Aorta (tissue), 5 donors: ENCODE results near the gene C15orf61. TPM values are rescaled to one million over a fixed set of nuclear protein-coding genes. Genes with fewer than 3 reads are reported as not detected.
A peak's percentile ranks its signal among the peaks of the same experiment; 100 is the strongest.

ENCODE experiments used
- ATAC-seq: fragments of 200-7000 bp; cut with Tn5 transposase; one replicate; pipeline ENCODE4 v1.9.1; 2022; ENCODE audit warnings: moderate library complexity; ENCODE audit not compliant: low FRiP score
- DNase-seq, 2 donors: peaks; one replicate each; pipeline ENCODE4 v3.0.0-alpha.2; 2020
- H3K27ac ChIP-seq, 2 donors: one replicate each; pipeline ENCODE4 v1.5.1; 2013; ENCODE audit warnings: low read length in 2 of 2, mild to moderate bottlenecking in 2 of 2, moderate library complexity in 2 of 2, control low read depth in 1 of 2, inconsistent platforms in 1 of 2, low read depth in 1 of 2
- H3K27me3 ChIP-seq, 2 donors: one replicate each; pipeline ENCODE4 v1.6.1; 2013; ENCODE audit warnings: control low read depth in 1 of 2, low read length in 1 of 2, mild to moderate bottlenecking in 1 of 2, moderate library complexity in 1 of 2; ENCODE audit not compliant: insufficient read depth in 2 of 2, control insufficient read depth in 1 of 2
- H3K36me3 ChIP-seq, 2 donors: one replicate each; pipeline ENCODE4 v1.6.1; 2013; ENCODE audit warnings: control low read depth in 1 of 2, low read length in 1 of 2, mild to moderate bottlenecking in 1 of 2; ENCODE audit not compliant: insufficient read depth in 2 of 2, control insufficient read depth in 1 of 2
- H3K4me1 ChIP-seq, 2 donors: one replicate each; pipeline ENCODE4 v1.6.1; 2013; ENCODE audit warnings: low read length in 2 of 2, control low read depth in 1 of 2, mild to moderate bottlenecking in 1 of 2, moderate library complexity in 1 of 2; ENCODE audit not compliant: insufficient read depth in 2 of 2, control insufficient read depth in 1 of 2
- H3K4me3 ChIP-seq, 2 donors: one replicate each; pipeline ENCODE4 v1.5.1; 2013; ENCODE audit warnings: low read length in 2 of 2, control low read depth in 1 of 2, mild to moderate bottlenecking in 1 of 2
- H3K9me3 ChIP-seq: one replicate; pipeline ENCODE4 v1.6.1; 2013; ENCODE audit warnings: mild to moderate bottlenecking, low read length; ENCODE audit not compliant: control insufficient read depth
- WGBS, 2 donors: extraction: QIAGEN DNeasy Blood & Tissue Kit; methylation state at CpG; one replicate each; pipeline ENCODE4 v1.1.7; 2013; 5-methylcytosine and 5-hydroxymethylcytosine counted together
- intact Hi-C, 2 donors: fragments of 100-400 bp; cut with DNase I; formaldehyde crosslinking; loops; one replicate each; pipeline versions ENCODE4 v1.14.2 to v1.15.0; 2022
- long read RNA-seq, 2 donors: library from polyadenylated mRNA; unstranded; transcript quantifications; one replicate each; pipeline ENCODE4 v2.0.0, GENCODE V29; 2020 to 2021
- polyA plus RNA-seq, 2 donors: library from polyadenylated mRNA; stranded (reverse); fragments of 200-250 nt; gene quantifications; one replicate each; pipeline ENCODE4 v1.2.3, GENCODE V29; 2013
- total RNA-seq, 2 donors: library from RNA; stranded (reverse); fragmentation: NEBNext Ultra II Directional; extraction: Animal tissue kit (Norgen Biotek cat#: 25700); gene quantifications; one replicate each; pipeline ENCODE4 v1.2.1, GENCODE V29; 2021
- donor health status: healthy with polysubstance abuse.
- donor health status: Bipolar disorder and iron deficiency.
- donor health status: DM: no; HTN: no; CAD: no.
- donor health status: DM: no; HTN: no; CAD: no.
- donor health status: DM: yes; HTN: yes; CAD: no.

The C15orf61 gene
- total RNA-seq (1 to 10 TPM; 3.0 to 4.4 TPM), polyA plus RNA-seq (1 to 10 TPM; 1.2 to 4.9 TPM)
- long read RNA-seq, donor 1, full-length matches to known transcripts: 1 of 1 reads
- long read RNA-seq, donor 1, partial matches to known transcripts: 0 of 1 reads
- long read RNA-seq, donor 1, other reads (novel, unspliced or antisense): 0 of 1 reads
- long read RNA-seq, donor 2, full-length matches to known transcripts: 7 of 7 reads
- long read RNA-seq, donor 2, partial matches to known transcripts: 0 of 7 reads
- long read RNA-seq, donor 2, other reads (novel, unspliced or antisense): 0 of 7 reads

DNA sequence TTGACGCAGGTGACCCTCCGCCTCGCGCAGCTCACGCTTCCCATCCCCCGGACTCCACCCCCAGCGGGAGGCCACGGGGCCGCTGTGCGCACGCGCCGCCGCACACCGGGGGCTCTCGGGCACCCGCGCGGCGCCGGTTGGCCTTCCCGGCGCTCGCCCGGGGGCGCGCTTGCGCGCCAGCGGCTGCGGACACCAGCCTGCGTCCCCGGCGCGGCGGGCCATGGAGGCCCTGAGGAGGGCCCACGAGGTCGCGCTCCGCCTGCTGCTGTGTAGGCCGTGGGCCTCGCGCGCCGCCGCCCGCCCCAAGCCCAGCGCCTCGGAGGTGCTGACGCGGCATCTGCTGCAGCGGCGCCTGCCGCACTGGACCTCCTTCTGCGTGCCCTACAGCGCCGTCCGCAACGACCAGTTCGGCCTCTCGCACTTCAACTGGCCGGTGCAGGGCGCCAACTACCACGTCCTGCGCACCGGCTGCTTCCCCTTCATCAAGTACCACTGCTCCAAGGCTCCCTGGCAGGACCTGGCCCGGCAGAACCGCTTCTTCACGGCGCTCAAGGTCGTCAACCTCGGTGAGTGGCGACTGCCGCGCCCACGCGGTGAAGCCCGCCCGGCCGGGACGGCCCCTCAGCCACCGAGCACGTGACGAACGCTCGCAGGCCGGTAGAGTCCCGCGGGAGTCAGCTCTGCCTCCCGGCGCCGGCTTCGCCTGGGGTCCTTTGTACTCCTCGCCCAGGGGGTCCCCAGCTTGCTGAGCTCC lies at the start of gene C15orf61:
Gene C15orf61 (plus strand): TSS at position 103 of the 754 bp plus-strand sequence. CDS start 118 bp downstream, at position 221.
- intact Hi-C loops: loop anchor here in 1 of 2 donors (10.0 kb wide), 1 partner anchor 314 kb away; no protein-coding TSS in a partner anchor
- DNase-seq: peak; percentile 89 to 93
- 0% methylated on average over 91 to 94 of the region's 94 CpGs for WGBS, 2 donors
- Histone ChIP-seq H3K27ac (peak within 1 kb of the TSS; percentile 46 to 81), H3K9me3 (no peaks in the 10 kb centered on the region), H3K4me1 (no peaks in the 10 kb centered on the region), H3K36me3 (no peaks in the 10 kb centered on the region), H3K27me3 (no peaks in the 10 kb centered on the region), H3K4me3 (peak within 1 kb of the TSS; percentile 67 to 85)
- peak; percentile 93 for ATAC-seq

DNA sequence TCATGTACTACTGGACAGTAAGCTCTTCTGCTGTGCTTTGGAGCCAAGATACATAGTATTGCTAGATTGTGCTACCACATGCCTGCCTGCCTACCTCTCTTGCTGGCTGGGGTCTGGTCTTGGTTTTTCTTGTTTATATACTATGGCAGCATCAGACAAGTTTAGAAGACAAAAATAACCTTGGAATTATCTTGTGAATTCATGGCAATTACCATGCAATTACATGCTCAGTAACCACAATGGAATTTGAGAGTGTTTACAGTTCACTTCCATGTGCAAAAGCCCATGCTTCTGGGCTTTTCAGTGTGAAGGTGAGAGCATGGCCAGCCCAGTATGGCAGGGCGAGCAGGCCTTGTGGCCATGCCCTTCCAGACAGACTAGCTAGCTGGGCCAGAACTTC lies 48.0 kb upstream of the C15orf61 start:
- Histone ChIP-seq H3K4me3 (no peak overlapping the region), H3K4me1 (no peaks in the 10 kb centered on the region), H3K27me3 (no peaks in the 10 kb centered on the region), H3K9me3 (no peaks in the 10 kb centered on the region), H3K36me3 (no peaks in the 10 kb centered on the region), H3K27ac (no peak overlapping the region)
- intact Hi-C loops: no loop called here
- WGBS, 2 donors: 98 to 100% methylated on average over 1 of the region's 1 CpG
- no peak for DNase-seq
- ATAC-seq: no peak

DNA sequence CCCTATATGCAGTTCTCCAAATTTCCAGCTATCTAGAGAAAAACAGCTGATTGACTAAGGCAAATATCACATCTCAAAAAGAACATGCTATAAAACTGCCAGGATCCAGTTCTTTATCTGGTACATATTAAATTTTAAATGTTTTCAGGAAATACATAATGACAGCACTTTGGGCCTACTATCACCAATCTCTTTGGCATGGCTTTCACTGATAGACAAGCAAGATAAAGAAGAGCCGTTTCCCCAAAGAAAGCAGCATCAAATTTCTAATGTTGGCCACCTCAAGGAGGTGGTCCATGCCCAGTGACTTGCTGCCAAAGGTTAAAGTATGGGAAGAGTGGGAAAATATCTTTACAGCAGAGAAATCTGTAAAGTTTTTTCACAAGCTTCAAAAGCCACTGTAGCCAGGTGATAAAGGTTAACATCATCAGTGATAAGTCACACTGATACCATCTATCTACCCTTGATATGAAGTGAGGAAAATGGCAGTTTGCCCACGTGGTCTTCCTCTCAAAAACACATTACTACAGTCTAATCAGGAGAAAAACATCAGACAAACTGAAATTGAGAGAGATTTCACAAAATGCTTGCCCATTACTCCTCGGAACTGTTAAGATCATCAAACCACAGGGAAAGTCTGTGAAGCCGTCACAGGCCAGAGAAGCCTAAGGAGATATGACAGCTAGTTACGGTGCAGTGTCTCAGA lies 46.4 kb upstream of the C15orf61 start:
- DNase-seq (no peak), ATAC-seq (no peak)
- Histone ChIP-seq H3K4me1 (no peaks in the 10 kb centered on the region), H3K36me3 (no peaks in the 10 kb centered on the region), H3K9me3 (no peaks in the 10 kb centered on the region), H3K4me3 (no peak overlapping the region), H3K27me3 (no peaks in the 10 kb centered on the region), H3K27ac (no peak overlapping the region)
- intact Hi-C loops: no loop called here
- WGBS, 2 donors: 83 to 87% methylated on average over 5 of the region's 5 CpGs

DNA sequence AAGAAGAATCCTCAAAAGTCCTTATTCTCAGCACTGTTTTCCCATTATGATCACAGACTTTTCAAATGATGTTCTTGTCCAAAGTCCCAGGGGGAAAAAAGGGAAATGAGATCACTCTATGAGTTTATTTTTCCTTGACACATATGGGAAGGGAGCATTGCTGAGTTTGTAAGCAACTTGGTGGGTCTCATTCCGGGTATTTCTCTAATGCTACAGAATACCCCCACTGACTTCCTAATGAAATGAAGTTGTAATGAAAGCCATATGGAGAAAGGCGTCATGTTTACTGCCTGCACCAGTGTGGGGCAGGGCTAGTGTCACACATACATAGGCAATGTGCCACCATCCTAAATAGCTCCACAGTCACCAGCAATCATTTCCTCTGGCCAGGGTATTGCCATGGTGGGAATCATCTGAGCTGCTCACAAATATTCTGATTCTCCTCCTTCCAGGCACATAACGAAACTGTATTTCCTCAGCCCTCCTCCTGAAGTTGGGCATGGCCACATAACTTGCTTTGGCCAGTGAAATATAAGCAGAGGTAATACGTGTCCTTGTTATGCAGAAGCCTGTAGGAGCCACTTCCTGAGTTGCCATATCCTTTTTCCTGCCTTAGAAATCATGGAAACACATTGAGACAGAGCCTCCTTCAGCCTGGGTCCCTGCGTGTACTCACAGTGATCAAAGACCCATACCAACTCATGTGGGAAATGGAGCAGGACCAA lies 41.0 kb upstream of the C15orf61 start:
- Histone ChIP-seq H3K4me3 (no peak overlapping the region), H3K4me1 (no peaks in the 10 kb centered on the region), H3K36me3 (no peaks in the 10 kb centered on the region), H3K27ac (no peak overlapping the region), H3K27me3 (no peaks in the 10 kb centered on the region), H3K9me3 (no peaks in the 10 kb centered on the region)
- ATAC-seq (no peak), DNase-seq (no peak)
- intact Hi-C loops: no loop called here
- WGBS, 2 donors: 81 to 83% methylated on average over 5 of the region's 5 CpGs

DNA sequence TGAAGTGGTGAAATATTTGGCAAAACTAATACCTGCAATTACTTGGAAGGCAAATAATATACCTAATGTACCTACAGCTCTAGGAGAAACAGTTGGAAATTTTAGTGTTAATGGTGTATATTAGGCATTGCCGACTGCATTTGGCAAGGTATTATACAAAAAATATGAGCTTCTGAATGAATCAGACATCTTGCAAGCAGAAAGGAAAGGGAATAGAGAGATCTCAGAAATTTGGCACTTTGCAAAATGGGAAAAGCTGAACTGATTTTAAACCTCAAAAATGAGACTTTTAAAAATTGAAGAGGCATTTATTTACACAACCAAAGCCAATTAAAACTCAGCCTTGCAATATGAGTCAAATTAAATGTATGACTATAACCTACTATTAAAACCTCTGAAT lies 40.2 kb upstream of the C15orf61 start:
- WGBS, 2 donors: 14 to 45% methylated on average over 1 of the region's 1 CpG

DNA sequence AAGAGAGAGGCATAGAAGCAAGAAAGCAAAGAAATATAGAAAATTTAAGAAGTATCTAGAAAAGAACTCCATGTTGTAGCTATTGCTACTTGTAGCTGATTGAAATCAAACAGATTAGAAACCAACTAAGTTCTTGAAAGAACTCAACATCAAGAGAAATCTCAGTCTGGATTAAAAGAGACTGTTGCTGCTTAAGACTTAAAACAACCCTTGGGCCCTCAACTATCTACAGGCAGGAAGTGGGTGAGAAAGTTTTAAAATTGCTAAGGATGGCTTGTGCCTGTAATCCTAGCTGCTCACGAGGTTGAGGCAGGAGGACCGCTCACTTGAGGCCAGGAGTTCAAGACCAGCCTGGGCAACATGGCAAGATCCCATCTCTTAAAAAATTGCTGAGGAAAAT lies 39.3 kb upstream of the C15orf61 start:
- Histone ChIP-seq H3K9me3 (no peaks in the 10 kb centered on the region), H3K4me1 (no peaks in the 10 kb centered on the region), H3K4me3 (no peak overlapping the region), H3K27me3 (no peaks in the 10 kb centered on the region), H3K36me3 (no peaks in the 10 kb centered on the region), H3K27ac (no peak overlapping the region)
- WGBS, 2 donors: 94 to 98% methylated on average over 2 of the region's 2 CpGs
- intact Hi-C loops: no loop called here
- no peak for ATAC-seq
- no peak for DNase-seq

More for the DNA sequence above, 40.2 kb upstream of the C15orf61 start:
- H3K27ac ChIP-seq: no peak overlapping the region
- H3K9me3 ChIP-seq: no peaks in the 10 kb centered on the region
- no peaks in the 10 kb centered on the region for H3K36me3 ChIP-seq
- ATAC-seq: no peak
- H3K4me1 ChIP-seq: no peaks in the 10 kb centered on the region
- no peak for DNase-seq
- H3K27me3 ChIP-seq: no peaks in the 10 kb centered on the region
- intact Hi-C loops: no loop called here
- H3K4me3 ChIP-seq: no peak overlapping the region

DNA sequence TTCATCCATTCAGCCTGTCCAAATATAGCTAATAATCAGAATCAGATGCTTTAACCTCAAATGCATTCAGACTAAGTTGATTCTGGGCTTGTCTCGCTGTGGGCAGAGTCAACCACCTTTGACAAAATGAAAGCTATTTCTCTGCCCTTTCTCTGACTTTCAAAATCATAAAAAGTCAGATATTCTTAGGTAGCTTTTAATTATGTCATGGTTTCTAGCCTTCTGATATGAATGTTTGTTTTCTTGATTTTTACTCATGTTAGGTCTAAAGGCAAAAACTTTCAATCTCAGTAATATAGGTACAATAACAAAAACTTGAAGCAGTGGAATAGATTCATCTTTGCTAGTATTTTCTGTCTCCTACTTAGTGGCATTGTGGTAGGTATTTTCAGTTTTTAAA lies 25.3 kb upstream of the C15orf61 start:
- no peaks in the 10 kb centered on the region for H3K4me1 ChIP-seq
- no peaks in the 10 kb centered on the region for H3K36me3 ChIP-seq
- H3K27ac ChIP-seq: no peak overlapping the region
- H3K9me3 ChIP-seq: no peaks in the 10 kb centered on the region
- 97% methylated on average over 1 of the region's 1 CpG for WGBS, 2 donors
- H3K27me3 ChIP-seq: no peaks in the 10 kb centered on the region
- no peak overlapping the region for H3K4me3 ChIP-seq
- DNase-seq: no peak
- intact Hi-C loops: no loop called here
- no peak for ATAC-seq

DNA sequence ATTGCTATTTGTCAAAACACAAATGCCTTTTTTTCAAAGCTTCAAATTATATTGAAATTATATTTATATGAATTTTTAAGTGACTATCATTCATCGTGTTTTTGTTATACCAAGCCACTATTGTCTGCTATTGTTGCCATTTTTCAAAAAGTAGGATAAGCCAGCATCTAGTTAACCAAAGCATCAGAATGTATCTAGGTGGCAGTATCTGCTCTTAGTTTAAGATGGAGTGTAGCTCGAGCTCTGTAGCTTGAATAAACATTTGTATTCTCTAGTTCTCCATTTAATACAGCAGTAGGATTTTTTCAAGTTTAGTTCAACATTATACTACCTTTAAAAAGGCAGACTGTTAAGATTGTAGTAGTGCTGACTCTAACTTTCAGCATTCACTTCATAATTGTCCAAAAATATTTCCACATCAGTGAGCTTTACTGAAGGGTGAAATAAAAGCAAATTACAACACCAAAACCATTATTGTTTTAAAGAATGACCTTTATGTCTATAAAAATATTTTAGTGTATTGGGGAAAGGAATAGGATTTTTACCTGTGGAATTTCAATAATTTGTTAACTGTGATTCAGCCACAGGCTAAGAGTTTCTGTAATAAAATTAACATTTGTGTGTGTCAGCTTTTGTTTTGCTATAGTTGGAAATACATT lies 19.6 kb upstream of the C15orf61 start:
- 13 to 20% methylated on average over 2 of the region's 2 CpGs for WGBS, 2 donors
- Histone ChIP-seq H3K4me1 (no peaks in the 10 kb centered on the region), H3K27me3 (no peaks in the 10 kb centered on the region), H3K36me3 (no peaks in the 10 kb centered on the region), H3K4me3 (no peak overlapping the region), H3K27ac (no peak overlapping the region), H3K9me3 (no peaks in the 10 kb centered on the region)
- DNase-seq: no peak
- ATAC-seq: no peak
- intact Hi-C loops: no loop called here
